ENCODE measurements around the gene NTM. TPM values are rescaled to one million over a fixed set of nuclear protein-coding genes. Genes with fewer than 3 reads are reported as not detected.

Gene NTM
- total RNA-seq, 3 donors from 2014 or later: 0.66 to 9.0 (median 1.0) TPM

- no peak overlapping the region for H3K4me3 ChIP-seq
- intact Hi-C loops (cut with DNase I; ENCODE audit: low total_unique reads): no loop called here
- peaks cover 0 to 3% of the 10 kb centered on the region in 2 donors for H3K27me3 ChIP-seq
- H3K4me1 ChIP-seq: no peaks in the 10 kb centered on the region
- no peak for TF ChIP-seq POLR2AphosphoS5 (IDR thresholded peaks at IDR 0.05)
- TF ChIP-seq CTCF (IDR thresholded peaks at IDR 0.05): no peak
- no peak for TF ChIP-seq POLR2A (IDR thresholded peaks at IDR 0.05)
- no peaks in the 10 kb centered on the region for H3K36me3 ChIP-seq
- no peaks in the 10 kb centered on the region for H3K9me3 ChIP-seq
- no peak for DNase-seq (ENCODE audit: low spot score in 2 of 2)
- no peak overlapping the region for H3K27ac ChIP-seq
These were observed 674.7 kb downstream of the NTM start for GRCh38 chr11:132045107-132045506.

- TF ChIP-seq CTCF (IDR thresholded peaks at IDR 0.05): no peak
- intact Hi-C loops (cut with DNase I; ENCODE audit: low total_unique reads): no loop called here
- Histone ChIP-seq H3K36me3 (no peaks in the 10 kb centered on the region), H3K27me3 (peaks cover 0 to 3% of the 10 kb centered on the region in 2 donors), H3K9me3 (no peaks in the 10 kb centered on the region), H3K4me3 (no peak overlapping the region), H3K4me1 (no peaks in the 10 kb centered on the region), H3K27ac (no peak overlapping the region)
- no peak for DNase-seq (ENCODE audit: low spot score in 2 of 2)
These were observed 676.0 kb downstream of the NTM start for GRCh38 chr11:132046288-132046865.

- intact Hi-C loops (cut with DNase I; ENCODE audit: low total_unique reads): no loop called here
- no peaks in the 10 kb centered on the region for H3K4me1 ChIP-seq
- H3K4me3 ChIP-seq: no peak overlapping the region
- no peak overlapping the region for H3K27ac ChIP-seq
- no peaks in the 10 kb centered on the region for H3K9me3 ChIP-seq
- peaks cover 0 to 3% of the 10 kb centered on the region in 2 donors for H3K27me3 ChIP-seq
- DNase-seq (ENCODE audit: low spot score in 2 of 2): no peak
- H3K36me3 ChIP-seq: no peaks in the 10 kb centered on the region
- TF ChIP-seq POLR2A (IDR thresholded peaks at IDR 0.05) (no peak), CTCF (IDR thresholded peaks at IDR 0.05) (no peak), POLR2AphosphoS5 (IDR thresholded peaks at IDR 0.05) (no peak)
These were observed 676.8 kb downstream of the NTM start for GRCh38 chr11:132047167-132047566.

- no peak for DNase-seq (ENCODE audit: low spot score in 2 of 2)
- intact Hi-C loops (cut with DNase I; ENCODE audit: low total_unique reads): no loop called here
- Histone ChIP-seq H3K36me3 (no peaks in the 10 kb centered on the region), H3K4me3 (no peak overlapping the region), H3K4me1 (no peaks in the 10 kb centered on the region), H3K9me3 (no peaks in the 10 kb centered on the region), H3K27ac (no peak overlapping the region), H3K27me3 (peaks cover 0 to 3% of the 10 kb centered on the region in 2 donors)
- TF ChIP-seq CTCF (IDR thresholded peaks at IDR 0.05) (no peak), POLR2AphosphoS5 (IDR thresholded peaks at IDR 0.05) (no peak), POLR2A (IDR thresholded peaks at IDR 0.05) (no peak)
These were observed 677.6 kb downstream of the NTM start for GRCh38 chr11:132048040-132048439.

GRCh38 chr11:132049205-132049604, 678.8 kb downstream of the NTM start:
- H3K4me1 ChIP-seq: no peaks in the 10 kb centered on the region
- TF ChIP-seq POLR2A (IDR thresholded peaks at IDR 0.05): no peak
- no peaks in the 10 kb centered on the region for H3K9me3 ChIP-seq
- no peak for DNase-seq (ENCODE audit: low spot score in 2 of 2)
- intact Hi-C loops (cut with DNase I; ENCODE audit: low total_unique reads): no loop called here
- H3K4me3 ChIP-seq: no peak overlapping the region
- H3K36me3 ChIP-seq: no peaks in the 10 kb centered on the region
- no peak overlapping the region for H3K27ac ChIP-seq
- H3K27me3 ChIP-seq: peaks cover 0 to 3% of the 10 kb centered on the region in 2 donors

GRCh38 chr11:132050049-132050448, 679.6 kb downstream of the NTM start:
- H3K4me3 ChIP-seq: no peak overlapping the region
- H3K27ac ChIP-seq: no peak overlapping the region
- DNase-seq (ENCODE audit: low spot score in 2 of 2): no peak
- TF ChIP-seq POLR2A (IDR thresholded peaks at IDR 0.05): no peak
- TF ChIP-seq CTCF (IDR thresholded peaks at IDR 0.05): no peak
- TF ChIP-seq POLR2AphosphoS5 (IDR thresholded peaks at IDR 0.05): no peak
- no peaks in the 10 kb centered on the region for H3K9me3 ChIP-seq
- no peaks in the 10 kb centered on the region for H3K4me1 ChIP-seq
- intact Hi-C loops (cut with DNase I; ENCODE audit: low total_unique reads): no loop called here
- H3K27me3 ChIP-seq: peaks cover 0 to 3% of the 10 kb centered on the region in 2 donors
- no peaks in the 10 kb centered on the region for H3K36me3 ChIP-seq

Measured in breast epithelium (tissue), 4 donors.